GM12878 (cell line): ENCODE results near the gene GORASP1. TPM values are rescaled to one million over a fixed set of nuclear protein-coding genes. Genes with fewer than 3 reads are reported as not detected.

Experiments used
- ATAC-seq: fragments of 200-7000 bp; cut with Tn5 transposase; 3 replicates; pipeline ENCODE4 v1.9.1; 2020; ENCODE audit warnings: mild to moderate bottlenecking, moderate library complexity
- BruUV-seq: library from RNA; stranded (reverse); fragments of 400-500 nt; replicated peaks from 2 replicates; lab custom pipeline; 2021; lab: Mats Ljungman, UMichigan
- CTCF ChIA-PET: fragments of 300-600 bp; sonication (Branson Sonifier 250); formaldehyde crosslinking; extraction: SDS; loops from one replicate; lab custom pipeline; 2021; ENCODE audit warnings: inconsistent platforms; lab: Yijun Ruan, JAX
- POLR2A ChIA-PET: fragments of 350-600 bp; formaldehyde crosslinking; extraction: SDS; loops from one replicate; lab custom pipeline; 2021; ENCODE audit warnings: inconsistent platforms; lab: Charles Lee
- RAD21 ChIA-PET: fragments of 300-600 bp; sonication (Branson Sonifier 250); formaldehyde crosslinking; loops from one replicate; lab custom pipeline; 2023; ENCODE audit warnings: antibody characterized with exemption; ENCODE audit not compliant: unreplicated experiment; lab: Charles Lee
- SMC1A ChIA-PET: fragments of 300-600 bp; sonication (Branson Sonifier 250); formaldehyde crosslinking; loops from one replicate; lab custom pipeline; 2023; ENCODE audit not compliant: unreplicated experiment, uncharacterized antibody; lab: Charles Lee
- DNase-seq: peaks from one replicate; pipeline ENCODE4 v3.0.0-alpha.2; 2011; ENCODE audit warnings: low read depth, low spot score
- FAIRE-seq: peaks from 3 replicates; lab custom pipeline; 2011; peaks lifted over from hg19 to GRCh38; lab: Jason Lieb, UNC
- H2AFZ ChIP-seq: 2 replicates; pipeline ENCODE4 v1.6.0; 2011; ENCODE audit warnings: low read depth, low read length, control low read depth; ENCODE audit not compliant: control insufficient read depth
- H3K27ac ChIP-seq: 2 replicates; pipeline ENCODE4 v1.5.1; 2011; ENCODE audit warnings: control low read depth; ENCODE audit not compliant: control insufficient read depth, insufficient read depth
- H3K27me3 ChIP-seq, 2 experiments: replicated peaks in 1 of 2; 2 replicates each; pipeline versions ENCODE4 v1.6.0 to v1.6.1; 2011; ENCODE audit warnings: low read length in 1 of 2; ENCODE audit not compliant: control insufficient read depth in 2 of 2, insufficient read depth in 2 of 2
- H3K36me3 ChIP-seq, 2 experiments: 2 replicates each; pipeline ENCODE4 v1.5.1; 2011; ENCODE audit warnings: low read length in 1 of 2; ENCODE audit not compliant: control insufficient read depth in 2 of 2, insufficient read depth in 2 of 2
- H3K4me1 ChIP-seq: 2 replicates; pipeline ENCODE4 v1.6.1; 2011; ENCODE audit warnings: mild to moderate bottlenecking, low read length, moderate library complexity, mixed read lengths; ENCODE audit not compliant: control insufficient read depth, insufficient read depth
- H3K4me2 ChIP-seq: 2 replicates; pipeline ENCODE4 v1.6.0; 2011; ENCODE audit warnings: control low read depth; ENCODE audit not compliant: control insufficient read depth, insufficient read depth
- H3K4me3 ChIP-seq: fragments of 200-600 bp; sonication (generic); 2 replicates; pipeline ENCODE4 v1.5.1; 2016
- H3K79me2 ChIP-seq: 2 replicates; pipeline ENCODE4 v1.6.0; 2011; ENCODE audit warnings: low read length; ENCODE audit not compliant: control insufficient read depth, insufficient read depth
- H3K9ac ChIP-seq: 2 replicates; pipeline ENCODE4 v1.8.0; 2011; ENCODE audit warnings: low read length, control low read depth, mixed read lengths; ENCODE audit not compliant: control insufficient read depth, insufficient read depth
- H3K9me3 ChIP-seq: replicated peaks from 3 replicates; pipeline ENCODE4 v1.5.1; 2011; ENCODE audit warnings: mild to moderate bottlenecking, low read length; ENCODE audit not compliant: control insufficient read depth, insufficient read depth
- H4K20me1 ChIP-seq: 2 replicates; pipeline ENCODE4 v1.6.0; 2011; ENCODE audit not compliant: control insufficient read depth, insufficient read depth
- CBFB ChIP-seq: IDR thresholded peaks from 2 replicates; pipeline ENCODE4 v1.6.1; 2016; ENCODE audit warnings: antibody characterized with exemption, low read depth
- KAT2A ChIP-seq: conservative IDR thresholded peaks from 2 replicates; pipeline ENCODE4 v1.6.1; 2011; ENCODE audit warnings: low read depth, low read length; ENCODE audit not compliant: control insufficient read depth
- MTA3 ChIP-seq: IDR thresholded peaks from 2 replicates; pipeline ENCODE4 v1.6.1; 2012; ENCODE audit warnings: low read length, inconsistent platforms, borderline replicate concordance
- NBN ChIP-seq: fragments of 450-650 bp; IDR thresholded peaks from 2 replicates; pipeline ENCODE4 v1.6.1; 2016
- SIN3A ChIP-seq: IDR thresholded peaks from 2 replicates; pipeline ENCODE4 v1.6.1; 2012; ENCODE audit warnings: low read depth, low read length, improper control_type of control experiment
- STAT1 ChIP-seq: fragments of 450-650 bp; conservative IDR thresholded peaks from 2 replicates; pipeline ENCODE4 v1.6.1; 2014; ENCODE audit warnings: antibody characterized with exemption, mild to moderate bottlenecking
- TARDBP ChIP-seq: IDR thresholded peaks from 2 replicates; pipeline ENCODE4 v1.6.1; 2016; ENCODE audit warnings: borderline replicate concordance
- ZNF207 ChIP-seq: fragments of 450-650 bp; IDR thresholded peaks from 2 replicates; pipeline ENCODE4 v1.6.1; 2014; ENCODE audit warnings: antibody characterized with exemption, mild to moderate bottlenecking, borderline replicate concordance
- ZNF217 ChIP-seq: fragments of 450-650 bp; IDR thresholded peaks from 2 replicates; pipeline ENCODE4 v1.6.1; 2017; ENCODE audit warnings: antibody characterized with exemption, mild to moderate bottlenecking
- WGBS: methylation state at CpG from one replicate; pipeline ENCODE4 v1.1.6; 2016; ENCODE audit warnings: low lambda C conversion rate; ENCODE audit not compliant: insufficient replicate concordance, insufficient coverage; ENCODE audit errors: missing lambda C conversion rate; 5-methylcytosine and 5-hydroxymethylcytosine counted together
- in situ Hi-C: fragments of 300-500 bp; cut with MboI; formaldehyde crosslinking; loops from 9 replicates; pipeline ENCODE4 v1.14.3; 2018; ENCODE audit warnings: mixed read lengths
- intact Hi-C: fragments of 100-400 bp; cut with micrococcal nuclease; formaldehyde crosslinking; loops from one replicate; pipeline ENCODE4 v1.14.2; 2022; ENCODE audit not compliant: unreplicated experiment
- polyA plus RNA-seq, 11 experiments: library from polyadenylated mRNA; depleted of rRNA in 4 of 11; unstranded in 6 of 11; stranded (reverse) in 5 of 11; fragments of >200 nt; fragmentation: Nextera tagmentation in 4 of 11; fragmentation: Illumina TruSeq in 1 of 11; extraction: Ambion mirVana in 4 of 11; extraction: Trizol in 1 of 11; gene quantifications; 1 replicate in 1 of 11; 2 replicates in 10 of 11; pipeline versions ENCODE4 v1.2.1 to v1.2.3, GENCODE V29; 2011 to 2016; ENCODE audit warnings: inconsistent platforms in 2 of 11, missing spikeins in 2 of 11, low read depth in 1 of 11
- total RNA-seq, 4 experiments: library from RNA; depleted of rRNA in 3 of 4; stranded (reverse); fragments of >200 nt in 3 of 4; fragmentation: Illumina TruSeq in 1 of 4; extraction: Trizol in 1 of 4; gene quantifications; 2 replicates each; pipeline versions ENCODE4 v1.2.1 to v1.2.3, GENCODE V29; 2013 to 2021

The GORASP1 gene
- total and polyA plus RNA-seq, 10 of the 15 experiments (the other 5 are each of a cell fraction or from before 2014, with no cell fraction given) = 3.6 to 32.7 (median 23.2) TPM

GRCh38 chr3:39130693-39131265 is 23.4 kb upstream of the GORASP1 start:
- in situ Hi-C loops = no loop called here

GRCh38 chr3:39130026-39130425 is 22.6 kb upstream of the GORASP1 start:
- intact Hi-C loops = no loop called here
- FAIRE-seq = no peak

More at GRCh38 chr3:39130693-39131265, 23.4 kb upstream of the GORASP1 start:
- TF ChIP-seq MTA3 = no peak
- TF ChIP-seq ZNF217 = no peak
- no peak for TF ChIP-seq STAT1
- no peak for TF ChIP-seq SIN3A
- TF ChIP-seq KAT2A = no peak
- Histone ChIP-seq H3K27ac (no peak overlapping the region), H3K4me1 (peaks cover 15% of the 10 kb centered on the region), H3K9ac (no peak overlapping the region), H3K9me3 (no peaks in the 10 kb centered on the region), H2AFZ (no peak overlapping the region), H3K79me2 (no peaks in the 10 kb centered on the region), H3K27me3 (no peaks in the 10 kb centered on the region), H3K36me3 (no peaks in the 10 kb centered on the region; a peak in 1 of 4 replicates), H4K20me1 (no peaks in the 10 kb centered on the region), H3K4me3 (no peak overlapping the region), H3K4me2 (no peak overlapping the region)
- ATAC-seq (no peak), DNase-seq (no peak), FAIRE-seq (no peak)
- intact Hi-C loops = no loop called here
- ChIA-PET RAD21 (interaction anchor here (0.6 to 1.0 kb wide), 2 partner anchors 18 to 86 kb away, joined by 3 to 5 read pairs; no protein-coding TSS in a partner anchor), SMC1A (interaction anchor here (0.9 to 1.7 kb wide), 3 partner anchors 17 to 42 kb away, joined by 3 to 6 read pairs (median 5); no protein-coding TSS in a partner anchor), POLR2A (interaction anchor here (1.4 kb wide), 2 partner anchors 15 to 22 kb away, joined by 4 read pairs; no protein-coding TSS in a partner anchor), CTCF (interaction anchor here (1.0 to 3.2 kb wide), 2 partner anchors 25 to 157 kb away, joined by 3 to 15 read pairs; no protein-coding TSS in a partner anchor)
- WGBS = 95% methylated on average over 3 of the region's 3 CpGs
- BruUV-seq = no TSS peak

More at GRCh38 chr3:39130026-39130425, 22.6 kb upstream of the GORASP1 start:
- no peak overlapping the region for H3K4me2 ChIP-seq
- DNase-seq (no peak), ATAC-seq (no peak)
- ChIA-PET POLR2A (interaction anchor here (1.4 kb wide), 1 partner anchor 16 kb away, joined by 4 read pairs; no protein-coding TSS in a partner anchor), CTCF (interaction anchor here (1.0 to 3.2 kb wide), 2 partner anchors 48 to 158 kb away, joined by 3 to 15 read pairs; no protein-coding TSS in a partner anchor), SMC1A (interaction anchor here (1.0 to 1.7 kb wide), 2 partner anchors 25 to 158 kb away, joined by 4 to 6 read pairs; no protein-coding TSS in a partner anchor), RAD21 (interaction anchor here (0.6 kb wide), 1 partner anchor 86 kb away, joined by 5 read pairs; no protein-coding TSS in a partner anchor)
- no peak overlapping the region for H3K9ac ChIP-seq
- no peaks in the 10 kb centered on the region for H3K79me2 ChIP-seq
- H4K20me1 ChIP-seq = no peaks in the 10 kb centered on the region
- no peaks in the 10 kb centered on the region for H3K9me3 ChIP-seq
- no peak overlapping the region for H2AFZ ChIP-seq
- H3K4me3 ChIP-seq = no peak overlapping the region
- in situ Hi-C loops = no loop called here
- BruUV-seq = no TSS peak
- 91% methylated on average over 6 of the region's 6 CpGs for WGBS
- peaks cover 15% of the 10 kb centered on the region for H3K4me1 ChIP-seq
- H3K36me3 ChIP-seq = no peaks in the 10 kb centered on the region; a peak in 1 of 4 replicates
- TF ChIP-seq CBFB (no peak), ZNF207 (no peak), TARDBP (no peak), NBN (no peak)
- no peaks in the 10 kb centered on the region for H3K27me3 ChIP-seq
- H3K27ac ChIP-seq = no peak overlapping the region
